ENCODE data around the gene NAGLU. TPM values are rescaled to one million over a fixed set of nuclear protein-coding genes. Genes with fewer than 3 reads are reported as not detected.
"Not testable (repeated sequence)": the region's sequence is repeated elsewhere in the genome, so short reads cannot be mapped to it uniquely, and the experiment has no call there.

Gene NAGLU
- total RNA-seq, 1 experiment from 2014 or later: 65.5 TPM

DNA sequence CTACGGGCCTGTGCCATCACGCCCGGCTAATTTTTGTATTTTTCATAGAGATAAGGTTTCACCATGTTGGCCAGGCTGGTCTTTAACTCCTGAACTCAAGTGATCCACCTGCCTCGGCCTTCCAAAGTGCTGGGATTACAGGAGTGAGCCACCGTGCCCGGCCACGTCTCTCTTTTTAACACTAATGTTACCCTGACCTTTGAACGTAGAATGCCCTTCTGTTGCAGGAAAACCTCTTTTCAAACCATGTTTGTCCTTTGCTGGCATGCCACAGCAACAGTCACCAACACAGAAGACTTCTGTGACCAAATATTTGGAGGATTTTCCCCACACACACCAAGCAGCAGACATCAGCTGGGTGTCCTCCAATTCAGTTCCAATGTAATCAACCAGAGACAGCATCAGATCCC lies 8.8 kb downstream of the NAGLU start:
- no peak for DNase-seq (ENCODE audit: low spot score)

DNA sequence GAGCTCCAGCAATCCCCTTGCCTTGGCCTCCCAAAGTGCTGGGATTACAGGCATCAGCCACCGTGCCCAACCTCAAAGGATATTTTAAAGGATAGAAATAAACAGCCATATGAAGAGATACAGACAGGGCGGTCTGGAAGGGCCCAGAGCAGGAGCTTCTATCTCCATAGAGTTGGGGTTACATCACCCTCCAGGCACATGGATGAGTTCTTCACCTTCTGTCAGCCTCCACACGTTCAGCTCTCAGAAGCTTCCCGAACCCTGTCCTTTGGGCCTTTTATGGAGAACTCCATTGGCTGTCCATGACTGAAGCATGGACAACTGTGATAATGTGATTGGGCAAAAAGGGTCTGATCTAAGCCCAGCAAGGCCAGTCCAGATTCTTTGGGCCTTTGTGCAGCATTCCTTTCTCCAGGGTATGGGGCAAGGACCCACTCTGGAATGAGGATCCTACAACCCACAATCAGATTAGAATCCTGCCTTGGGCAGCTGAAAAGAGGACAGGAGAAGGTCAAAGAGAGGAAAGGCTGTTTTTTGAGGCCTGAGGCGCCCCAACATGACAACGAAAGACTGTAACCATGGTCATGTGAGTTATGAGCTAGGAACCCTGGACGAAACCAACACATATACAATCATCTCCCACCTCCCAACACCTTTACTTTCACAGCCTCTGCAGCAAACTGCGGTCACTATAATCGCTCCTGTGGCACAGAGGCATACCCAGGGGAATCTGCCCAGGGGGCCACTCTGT lies 9.9 kb downstream of the NAGLU start:
- DNase-seq (ENCODE audit: low spot score): not testable (repeated sequence)

DNA sequence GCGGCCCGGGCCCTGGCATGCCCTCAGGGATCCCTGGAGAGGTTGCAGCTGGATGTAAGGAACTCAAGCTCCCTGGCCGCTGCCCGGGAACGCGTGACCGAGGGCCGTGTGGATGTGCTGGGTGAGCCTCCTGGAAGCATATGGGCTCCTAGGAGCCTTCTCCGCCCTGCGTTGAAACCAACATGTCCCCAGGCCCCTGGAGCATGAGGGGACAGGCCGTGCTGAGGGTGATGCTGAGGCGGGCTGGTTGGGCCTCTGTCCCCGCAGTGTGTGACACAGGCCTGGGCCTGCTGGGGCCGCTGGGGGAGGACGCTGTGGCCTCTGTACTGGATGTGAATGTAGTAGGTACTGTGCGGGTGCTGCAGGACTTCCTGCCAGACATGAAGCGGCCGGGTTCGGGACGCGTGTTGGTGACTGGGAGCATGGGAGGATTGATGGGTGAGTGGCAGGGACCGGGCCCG lies 11.0 kb downstream of the NAGLU start:
- DNase-seq (ENCODE audit: low spot score): no peak

DNA sequence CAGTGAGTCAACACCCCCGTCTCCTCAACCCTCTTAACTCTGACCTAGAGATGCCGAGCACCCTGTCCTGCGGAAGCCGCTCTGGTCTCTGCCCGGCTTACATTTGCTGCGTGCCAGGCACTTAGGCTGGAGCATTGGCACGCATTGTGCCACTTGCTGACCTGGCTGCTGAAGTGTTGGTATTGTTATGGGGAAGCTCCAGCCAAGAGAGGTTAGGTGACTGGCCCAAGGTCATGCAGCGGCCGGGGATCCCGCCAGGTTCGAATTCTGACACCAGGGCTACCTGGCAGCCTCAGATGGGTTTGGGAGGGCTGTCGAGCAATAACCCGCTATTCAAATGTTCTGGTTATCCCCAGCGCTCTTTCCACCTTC lies 11.6 kb downstream of the NAGLU start:
- DNase-seq (ENCODE audit: low spot score): no peak

DNA sequence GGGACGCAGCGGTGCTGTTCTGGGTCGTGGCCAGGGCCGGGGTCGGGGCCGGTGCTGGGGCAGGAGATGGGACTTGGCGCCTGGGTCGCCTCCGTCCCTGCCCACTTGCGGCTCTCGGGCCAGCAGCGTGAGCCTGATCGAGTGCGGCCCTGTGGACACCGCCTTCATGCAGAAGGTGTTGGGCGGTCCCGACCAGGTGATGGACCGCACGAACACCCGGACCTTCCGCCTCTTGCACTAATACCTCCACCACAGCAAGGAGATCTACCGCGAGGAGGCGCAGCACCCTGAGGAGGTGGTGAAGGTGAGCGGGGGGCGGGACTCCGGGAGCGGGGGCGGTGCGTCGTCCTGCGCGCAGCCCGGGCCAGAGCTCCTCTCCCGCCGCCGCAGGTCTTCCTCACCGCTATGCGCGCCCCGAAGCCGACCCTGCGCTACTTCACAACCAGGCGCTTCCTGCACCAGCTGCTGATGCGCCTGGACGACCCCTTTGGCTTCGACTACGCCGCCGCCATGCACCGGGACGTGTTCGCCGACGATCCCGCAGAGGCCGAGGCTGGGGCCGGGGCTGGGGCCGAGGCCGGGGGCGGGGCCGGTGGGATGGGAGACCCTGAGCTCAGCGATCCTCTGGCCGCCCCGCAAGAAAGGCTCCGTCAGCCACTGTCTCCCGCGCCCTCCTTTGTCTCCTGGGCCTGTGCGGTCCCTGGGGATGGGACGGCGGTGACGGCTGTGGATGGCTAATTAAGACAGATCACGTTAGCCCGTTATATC lies 12.2 kb downstream of the NAGLU start:
- DNase-seq (ENCODE audit: low spot score): peak; percentile 89

DNA sequence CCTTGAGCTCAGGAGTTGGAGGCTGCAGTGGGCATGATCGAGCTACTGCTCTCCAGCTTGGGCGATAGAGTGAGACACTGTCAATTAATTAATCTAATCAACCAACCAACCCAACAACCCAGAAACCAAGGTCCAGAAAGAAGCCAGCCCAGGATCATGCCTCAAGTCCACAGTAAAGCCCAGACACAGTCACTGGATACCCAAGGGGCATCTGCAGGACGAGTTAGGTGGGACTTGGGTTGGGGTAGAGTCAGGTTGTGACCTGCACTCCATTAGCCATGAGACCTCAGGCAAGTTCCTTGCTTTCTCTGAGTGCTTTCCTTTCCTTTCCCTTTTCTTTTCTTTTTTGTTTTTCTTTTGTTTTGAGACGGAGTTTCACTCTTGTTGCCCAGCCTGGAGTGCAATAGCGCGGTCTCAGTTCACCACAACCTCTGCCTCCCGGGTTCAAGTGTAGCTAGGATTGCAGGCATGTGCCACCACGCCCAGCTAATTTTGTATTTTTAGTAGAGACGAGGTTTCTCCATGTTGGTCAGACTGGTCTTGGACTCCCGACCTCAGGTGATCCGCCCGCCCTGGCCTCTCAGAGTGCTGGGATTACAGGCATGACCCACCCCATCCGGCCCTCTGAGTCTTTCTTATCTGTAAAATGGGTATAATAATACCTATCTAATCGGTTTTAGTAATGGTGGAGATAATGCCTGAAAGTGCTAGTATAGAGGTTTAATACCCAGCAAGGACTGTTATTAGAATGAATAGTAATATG lies 13.1 kb downstream of the NAGLU start:
- no peak for DNase-seq (ENCODE audit: low spot score)

DNA sequence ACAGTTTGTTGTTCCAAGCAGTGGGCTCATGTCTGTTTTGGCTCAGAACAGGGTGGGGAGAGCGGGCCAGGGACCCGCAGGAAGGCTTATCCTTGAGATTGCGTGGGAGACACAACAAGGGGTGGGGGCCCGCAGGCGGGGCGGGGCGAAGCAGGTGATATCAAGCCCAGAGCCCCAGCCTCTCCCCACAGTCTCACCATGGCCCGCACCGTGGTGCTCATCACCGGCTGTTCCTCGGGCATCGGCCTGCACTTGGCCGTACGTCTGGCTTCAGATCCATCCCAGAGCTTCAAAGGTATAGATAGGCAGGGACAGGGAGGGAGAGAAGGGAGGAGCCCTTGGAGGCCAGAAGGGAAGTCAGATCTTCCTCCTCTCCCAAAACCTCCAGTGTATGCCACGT lies 16.7 kb downstream of the NAGLU start, which contains the start of gene HSD17B1:
Gene HSD17B1 (plus strand): TSS at position 188 of the 400 bp plus-strand sequence. CDS start 11 bp downstream, at position 199.
- DNase-seq (ENCODE audit: low spot score): not testable (repeated sequence)

DNA sequence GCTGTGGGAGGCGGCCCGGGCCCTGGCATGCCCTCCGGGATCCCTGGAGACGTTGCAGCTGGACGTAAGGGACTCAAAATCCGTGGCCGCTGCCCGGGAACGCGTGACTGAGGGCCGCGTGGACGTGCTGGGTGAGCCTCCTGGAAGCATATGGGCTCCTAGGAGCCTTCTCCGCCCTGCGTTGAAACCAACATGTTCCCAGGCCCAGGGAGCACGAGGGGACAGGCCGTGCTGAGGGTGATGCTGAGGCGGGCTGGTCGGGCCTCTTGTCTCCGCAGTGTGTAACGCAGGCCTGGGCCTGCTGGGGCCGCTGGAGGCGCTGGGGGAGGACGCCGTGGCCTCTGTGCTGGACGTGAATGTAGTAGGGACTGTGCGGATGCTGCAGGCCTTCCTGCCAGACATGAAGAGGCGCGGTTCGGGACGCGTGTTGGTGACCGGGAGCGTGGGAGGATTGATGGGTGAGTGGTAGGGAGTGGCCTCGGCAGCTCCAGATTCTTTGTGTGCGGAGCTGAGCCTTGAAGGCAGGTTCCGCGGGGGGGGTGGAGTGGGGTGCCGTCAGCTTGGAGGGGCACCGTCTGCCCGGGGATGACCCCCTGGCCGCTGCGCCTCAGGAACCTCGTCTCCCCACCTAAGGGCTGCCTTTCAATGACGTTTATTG lies 17.2 kb downstream of the NAGLU start:
- DNase-seq (ENCODE audit: low spot score): no peak

DNA sequence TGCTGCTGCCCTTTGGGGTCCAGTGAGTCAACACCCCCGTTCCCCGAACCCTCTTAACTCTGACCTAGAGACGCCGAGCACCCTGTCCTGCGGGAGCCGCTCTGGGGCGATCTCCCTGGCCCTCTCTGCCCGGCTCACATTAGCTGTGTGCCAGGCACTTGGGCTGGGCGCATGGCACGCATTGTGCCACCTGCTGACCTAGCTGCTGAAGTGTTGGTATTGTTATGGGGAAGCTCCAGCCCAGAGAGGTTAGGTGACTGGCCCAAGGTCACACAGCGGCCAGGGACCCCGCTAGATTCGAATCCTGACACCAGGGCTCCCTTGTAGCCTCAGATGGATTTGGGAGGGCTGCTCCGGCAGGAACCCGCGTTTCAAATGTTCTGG lies 17.8 kb downstream of the NAGLU start:
- peak; percentile 17 for DNase-seq (ENCODE audit: low spot score)

DNA sequence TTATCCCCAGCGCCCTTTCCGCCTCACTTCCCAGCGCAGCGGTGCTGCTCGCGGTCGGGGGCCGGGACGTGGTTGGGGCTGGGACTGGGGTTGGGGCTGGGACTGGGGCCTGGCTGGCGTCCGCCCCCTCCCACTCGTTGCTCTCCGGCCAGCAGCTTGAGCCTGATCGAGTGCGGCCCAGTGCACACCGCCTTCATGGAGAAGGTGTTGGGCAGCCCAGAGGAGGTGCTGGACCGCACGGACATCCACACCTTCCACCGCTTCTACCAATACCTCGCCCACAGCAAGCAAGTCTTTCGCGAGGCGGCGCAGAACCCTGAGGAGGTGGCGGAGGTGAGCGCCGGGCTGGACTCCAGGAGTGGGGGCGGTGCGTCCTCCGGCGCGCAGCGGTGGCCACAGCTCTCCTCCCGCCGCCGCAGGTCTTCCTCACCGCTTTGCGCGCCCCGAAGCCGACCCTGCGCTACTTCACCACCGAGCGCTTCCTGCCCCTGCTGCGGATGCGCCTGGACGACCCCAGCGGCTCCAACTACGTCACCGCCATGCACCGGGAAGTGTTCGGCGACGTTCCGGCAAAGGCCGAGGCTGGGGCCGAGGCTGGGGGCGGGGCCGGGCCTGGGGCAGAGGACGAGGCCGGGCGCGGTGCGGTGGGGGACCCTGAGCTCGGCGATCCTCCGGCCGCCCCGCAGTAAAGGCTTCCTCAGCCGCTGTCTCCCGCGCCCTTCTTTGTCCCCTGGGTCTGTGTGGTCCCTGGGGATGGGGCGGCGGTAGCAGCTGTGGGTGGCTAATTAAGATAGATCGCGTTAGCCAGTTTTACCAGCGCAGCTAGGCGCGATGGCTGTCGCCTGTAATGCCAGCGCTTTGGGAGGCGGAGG lies 18.4 kb downstream of the NAGLU start:
- DNase-seq (ENCODE audit: low spot score): peak; percentile 66

DNA sequence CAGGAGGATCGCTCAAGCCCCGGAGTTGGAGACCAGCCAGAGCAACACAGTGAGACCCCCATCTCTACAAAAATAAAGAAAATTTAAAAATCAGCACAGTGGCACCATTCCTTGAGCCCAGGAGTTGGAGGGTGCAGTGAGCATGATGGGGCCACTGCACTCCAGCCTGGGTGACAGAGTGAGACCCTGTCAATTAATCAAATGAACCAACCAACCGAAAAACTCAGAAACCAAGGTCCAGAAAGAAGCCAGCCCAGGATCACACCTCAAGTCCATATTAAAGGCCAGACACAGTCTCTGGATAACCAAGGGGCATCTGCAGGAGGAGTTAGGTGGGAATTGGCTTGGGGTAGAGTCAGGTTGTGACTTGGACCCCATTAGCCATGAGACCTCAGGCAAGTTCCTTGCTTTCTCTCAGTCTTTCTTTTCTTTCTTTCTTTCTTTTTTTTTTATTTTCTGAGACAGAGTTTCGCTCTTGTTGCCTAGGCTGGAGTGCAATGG lies 19.1 kb downstream of the NAGLU start:
- DNase-seq (ENCODE audit: low spot score): no peak

DNA sequence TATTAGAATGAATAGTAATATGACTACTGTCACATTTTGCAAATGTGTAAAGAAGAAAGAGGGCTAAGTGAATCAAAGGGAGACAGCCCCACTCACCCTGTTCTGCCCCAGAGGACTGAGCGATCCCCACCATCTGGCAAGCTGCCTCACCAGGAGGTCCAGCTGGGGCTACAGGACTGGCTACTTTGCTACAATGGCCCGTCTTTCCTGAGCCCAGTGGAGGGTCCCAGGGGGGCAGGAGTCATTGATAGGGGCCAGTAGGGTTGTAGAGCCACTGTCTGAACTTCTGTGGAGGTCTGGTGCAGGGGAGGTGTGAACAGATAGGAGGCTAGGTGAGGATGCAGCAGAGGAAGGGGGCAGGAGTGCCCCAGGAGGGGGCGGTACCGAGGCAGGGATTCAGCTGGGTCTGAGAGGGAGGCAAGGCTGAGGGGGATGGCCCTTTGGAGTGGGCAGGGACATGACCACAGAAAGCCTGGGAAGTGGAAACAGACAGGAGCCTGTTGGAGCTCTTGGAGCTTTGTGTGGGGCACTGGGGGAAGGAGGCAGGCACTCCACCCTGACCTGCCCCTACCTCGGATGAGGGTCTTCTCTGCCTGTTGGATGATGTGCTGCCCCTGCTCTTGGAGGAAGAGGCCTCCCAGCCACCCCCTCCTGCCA lies 20.0 kb downstream of the NAGLU start:
- not testable (repeated sequence) for DNase-seq (ENCODE audit: low spot score)

DNA sequence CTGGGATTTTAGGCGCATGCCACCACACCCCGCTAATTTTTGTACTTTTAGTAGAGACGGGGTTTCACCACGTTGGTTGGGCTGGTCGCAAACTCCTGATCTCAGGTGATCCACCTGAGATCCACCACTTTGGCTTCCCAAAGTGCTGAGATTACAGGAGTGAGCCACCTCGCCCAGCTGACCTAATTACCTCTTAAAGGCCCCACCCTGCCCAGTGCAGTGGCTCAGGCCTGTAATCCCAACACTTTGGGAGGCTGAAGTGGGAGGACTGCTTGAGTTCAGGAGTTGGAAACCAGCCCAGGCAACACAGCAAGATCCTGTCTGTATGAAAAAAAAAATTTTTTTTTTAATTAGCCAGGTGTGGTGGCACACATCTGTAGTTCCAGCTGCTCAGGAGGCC lies 23.0 kb downstream of the NAGLU start:
- DNase-seq (ENCODE audit: low spot score): no peak

DNA sequence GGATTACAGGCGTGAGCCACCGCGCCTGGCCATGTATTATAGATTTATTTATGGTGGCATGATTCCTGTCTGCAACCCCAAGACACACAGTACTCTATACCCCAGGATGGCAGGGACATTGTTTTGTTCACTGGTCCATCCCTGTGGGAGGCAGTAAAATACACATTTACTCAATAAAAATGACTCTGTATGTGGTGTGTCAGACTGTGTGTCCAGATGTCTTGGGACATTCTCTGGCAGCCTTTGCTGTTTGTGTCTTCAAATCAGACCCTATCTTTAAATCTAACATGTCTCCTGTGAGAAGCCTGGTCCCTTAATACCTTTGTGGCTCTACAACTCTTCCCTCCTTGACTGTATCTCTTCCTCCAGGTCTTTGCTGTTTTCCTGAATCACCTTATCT lies 24.2 kb downstream of the NAGLU start:
- DNase-seq (ENCODE audit: low spot score): no peak

DNA sequence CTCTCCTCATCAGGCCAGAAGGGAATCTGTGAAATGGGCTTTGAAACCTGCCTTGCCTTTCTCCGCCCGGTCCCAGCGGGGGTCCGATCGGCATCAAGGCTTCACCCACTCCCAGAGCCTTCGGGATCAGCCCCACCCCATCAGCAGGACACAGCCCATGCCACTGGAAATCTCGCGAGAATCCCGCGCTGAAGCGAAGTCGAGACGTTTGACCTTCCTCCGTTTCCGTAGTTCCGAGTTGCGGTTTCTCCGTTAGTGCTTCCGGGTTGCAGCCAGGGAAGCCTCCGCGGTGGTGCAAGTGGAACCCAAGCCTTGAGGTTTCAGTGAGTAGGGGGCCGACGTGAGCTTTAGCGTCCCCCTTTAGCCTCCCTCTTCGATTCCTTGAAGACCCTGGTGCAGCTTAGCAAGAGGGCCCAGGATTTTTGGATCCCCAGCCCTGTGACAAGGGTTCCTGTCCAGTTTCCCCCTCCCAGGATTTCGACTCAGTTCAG lies 25.9 kb downstream of the NAGLU start, which contains the start of gene COASY:
Gene COASY (plus strand): TSS at position 252 of the 491 bp plus-strand sequence. CDS start 475 bp downstream, outside the sequence.
- peak; percentile 98 for DNase-seq (ENCODE audit: low spot score)

DNA sequence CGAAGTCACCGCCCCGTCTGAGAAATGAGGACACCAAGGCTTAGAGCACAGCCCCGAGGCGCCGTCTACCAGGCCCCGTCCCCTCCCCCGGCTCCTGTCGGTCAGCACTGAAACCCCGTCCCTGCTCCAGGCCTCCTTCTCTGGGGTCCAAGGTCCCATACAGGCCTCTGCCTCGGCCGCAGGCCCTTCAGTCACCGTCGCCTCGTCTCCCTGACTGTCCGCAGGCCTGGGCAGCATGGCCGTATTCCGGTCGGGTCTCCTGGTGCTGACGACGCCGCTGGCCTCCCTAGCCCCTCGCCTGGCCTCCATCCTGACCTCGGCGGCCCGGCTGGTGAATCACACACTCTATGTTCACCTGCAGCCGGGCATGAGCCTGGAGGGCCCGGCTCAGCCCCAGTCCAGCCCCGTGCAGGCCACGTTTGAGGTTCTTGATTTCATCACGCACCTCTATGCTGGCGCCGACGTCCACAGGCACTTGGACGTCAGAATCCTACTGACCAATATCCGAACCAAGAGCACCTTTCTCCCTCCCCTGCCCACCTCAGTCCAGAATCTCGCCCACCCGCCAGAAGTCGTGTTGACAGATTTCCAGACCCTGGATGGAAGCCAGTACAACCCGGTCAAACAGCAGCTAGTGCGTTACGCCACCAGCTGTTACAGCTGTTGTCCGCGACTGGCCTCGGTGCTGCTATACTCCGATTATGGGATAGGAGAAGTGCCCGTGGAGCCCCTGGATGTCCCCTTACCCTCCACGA lies 26.5 kb downstream of the NAGLU start:
- DNase-seq (ENCODE audit: low spot score): peak; percentile 32

DNA sequence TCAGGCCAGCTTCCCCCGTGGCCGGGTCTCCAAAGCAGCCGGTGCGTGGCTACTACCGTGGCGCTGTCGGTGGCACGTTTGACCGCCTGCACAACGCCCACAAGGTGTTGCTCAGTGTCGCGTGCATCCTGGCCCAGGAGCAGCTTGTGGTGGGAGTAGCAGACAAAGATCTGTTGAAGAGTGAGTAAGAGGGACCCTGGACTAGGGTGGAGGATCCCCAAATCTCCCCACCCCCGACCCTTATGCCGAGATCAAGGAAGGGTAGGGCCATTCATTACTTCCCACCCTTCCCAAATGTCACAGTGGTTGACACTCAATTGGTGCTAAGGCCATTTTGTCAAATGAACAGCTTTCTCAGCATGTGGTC lies 27.1 kb downstream of the NAGLU start:
- peak; percentile 13 for DNase-seq (ENCODE audit: low spot score)

DNA sequence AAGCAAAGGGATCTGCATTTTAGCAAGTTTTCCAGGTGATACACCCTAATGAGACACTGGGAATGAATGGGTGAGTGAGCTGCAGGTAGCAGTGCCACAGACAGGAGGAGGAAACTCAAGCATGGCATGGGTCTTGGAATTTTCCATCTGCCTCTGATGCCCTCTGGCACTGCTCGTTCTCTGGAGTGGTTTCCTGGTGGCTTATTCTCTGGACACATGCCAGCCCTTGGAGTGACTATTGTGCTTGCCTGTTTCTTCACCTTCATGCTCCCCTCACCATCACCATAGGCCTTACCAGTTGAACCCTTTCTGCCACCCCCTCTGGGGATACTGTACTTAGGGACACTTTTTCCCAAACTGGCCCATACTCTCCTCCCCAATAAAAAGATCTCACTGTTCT lies 27.5 kb downstream of the NAGLU start:
- DNase-seq (ENCODE audit: low spot score): peak; percentile 78

DNA sequence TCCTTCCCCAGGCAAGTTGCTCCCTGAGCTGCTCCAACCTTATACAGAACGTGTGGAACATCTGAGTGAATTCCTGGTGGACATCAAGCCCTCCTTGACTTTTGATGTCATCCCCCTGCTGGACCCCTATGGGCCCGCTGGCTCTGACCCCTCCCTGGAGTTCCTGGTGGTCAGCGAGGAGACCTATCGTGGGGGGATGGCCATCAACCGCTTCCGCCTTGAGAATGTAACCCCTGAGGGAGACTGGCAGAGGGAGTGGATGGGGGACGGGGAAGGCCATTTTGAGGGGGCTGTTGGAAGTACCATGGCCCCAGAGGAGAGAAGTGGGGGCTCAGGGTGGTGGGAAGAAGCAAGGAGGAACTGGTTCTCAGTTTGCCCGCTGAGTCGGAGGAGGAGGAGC lies 27.9 kb downstream of the NAGLU start:
- no peak for DNase-seq (ENCODE audit: low spot score)
